Retinal pigment epithelial cell (primary cell): ENCODE measurements around the gene EP400.

ENCODE experiments used
- DNase-seq: peaks from one replicate; pipeline ENCODE4 v3.0.0-alpha.2; 2010; ENCODE audit warnings: low read depth
- H3K4me3 ChIP-seq: 2 replicates; pipeline ENCODE4 v1.5.1; 2011; ENCODE audit warnings: mild to moderate bottlenecking, low read length, control low read depth, moderate library complexity
- CTCF ChIP-seq: conservative IDR thresholded peaks from 2 replicates; pipeline ENCODE4 v1.5.1; 2011; ENCODE audit warnings: low read depth, low read length, control low read depth, inconsistent platforms

EP400 gene

GRCh38 chr12:132020292-132020691, 70.5 kb downstream of the EP400 start:
- TF ChIP-seq CTCF = no peak
- H3K4me3 ChIP-seq = no peak overlapping the region
- no peak for DNase-seq

- no peak for DNase-seq
- TF ChIP-seq CTCF = no peak
- H3K4me3 ChIP-seq = no peak overlapping the region
Measured at GRCh38 chr12:132021031-132021871, 71.5 kb downstream of the EP400 start.

- no peak for DNase-seq
- TF ChIP-seq CTCF = no peak
- H3K4me3 ChIP-seq = no peak overlapping the region
Measured at GRCh38 chr12:132021965-132022364, 72.2 kb downstream of the EP400 start.

- no peak overlapping the region for H3K4me3 ChIP-seq
- TF ChIP-seq CTCF = no peak
- DNase-seq = no peak
Measured at GRCh38 chr12:132023658-132024057, 73.9 kb downstream of the EP400 start.

- no peak for DNase-seq
- H3K4me3 ChIP-seq = no peak overlapping the region
- TF ChIP-seq CTCF = no peak
Measured at GRCh38 chr12:132024758-132025157, 75.0 kb downstream of the EP400 start.

- DNase-seq = no peak
- TF ChIP-seq CTCF = no peak
Measured at GRCh38 chr12:132025526-132025925, 75.8 kb downstream of the EP400 start.

GRCh38 chr12:132026061-132026795, 76.5 kb downstream of the EP400 start:
- TF ChIP-seq CTCF = no peak
- H3K4me3 ChIP-seq = no peak overlapping the region
- DNase-seq = no peak

More at GRCh38 chr12:132025526-132025925, 75.8 kb downstream of the EP400 start:
- H3K4me3 ChIP-seq = no peak overlapping the region
